ENCODE measurements around the gene PKDCC. TPM values are rescaled to one million over a fixed set of nuclear protein-coding genes. Genes with fewer than 3 reads are reported as not detected.

Gene PKDCC
- under 1 TPM in 1 of 3 donors, not detected in 2; 0.19 TPM for total RNA-seq

- peaks cover 2% of the 10 kb centered on the region for H3K4me1 Mint-ChIP-seq (ENCODE audit: low read depth)
- peaks cover 63% of the 10 kb centered on the region for H3K27me3 Mint-ChIP-seq (ENCODE audit: low read depth)
- ATAC-seq (peak; percentile 44 to 54), DNase-seq (no peak)
- H3K9me3 Mint-ChIP-seq, result no peaks in the 10 kb centered on the region
- no peaks in the 10 kb centered on the region for H3K36me3 Mint-ChIP-seq (ENCODE audit: insufficient read depth)
- peak within 1 kb of the TSS; percentile 75 for H3K4me3 Mint-ChIP-seq
Observed at GRCh38 chr2:42047488-42048298, at the start of gene PKDCC. Gene PKDCC (plus strand): TSS chr2:42048021. CDS start chr2:42048200, 179 bp downstream.

- peaks cover 11% of the 10 kb centered on the region for H3K27me3 Mint-ChIP-seq (ENCODE audit: low read depth)
- ATAC-seq, result no peak
- H3K9me3 Mint-ChIP-seq, result peaks cover 3% of the 10 kb centered on the region
- no peaks in the 10 kb centered on the region for H3K4me1 Mint-ChIP-seq (ENCODE audit: low read depth)
- no peak for DNase-seq
- no peaks in the 10 kb centered on the region for H3K36me3 Mint-ChIP-seq (ENCODE audit: insufficient read depth)
- no peak overlapping the region for H3K4me3 Mint-ChIP-seq
Observed at GRCh38 chr2:41998186-41999127, 49.4 kb upstream of the PKDCC start.

- ATAC-seq, result no peak
- no peak overlapping the region for H3K4me3 Mint-ChIP-seq
- no peaks in the 10 kb centered on the region for H3K4me1 Mint-ChIP-seq (ENCODE audit: low read depth)
- no peak for DNase-seq
- no peaks in the 10 kb centered on the region for H3K36me3 Mint-ChIP-seq (ENCODE audit: insufficient read depth)
- peaks cover 11% of the 10 kb centered on the region for H3K27me3 Mint-ChIP-seq (ENCODE audit: low read depth)
- peaks cover 8% of the 10 kb centered on the region for H3K9me3 Mint-ChIP-seq
Observed at GRCh38 chr2:41999128-41999480, 48.7 kb upstream of the PKDCC start.

GRCh38 chr2:41999592-42000281, 48.1 kb upstream of the PKDCC start:
- Mint-ChIP-seq H3K27me3 (ENCODE audit: low read depth) (peaks cover 11% of the 10 kb centered on the region), H3K4me3 (no peak overlapping the region), H3K4me1 (ENCODE audit: low read depth) (no peaks in the 10 kb centered on the region), H3K9me3 (peaks cover 13% of the 10 kb centered on the region), H3K36me3 (ENCODE audit: insufficient read depth) (no peaks in the 10 kb centered on the region)
- DNase-seq, result no peak
- no peak for ATAC-seq

GRCh38 chr2:42001711-42002201, 46.1 kb upstream of the PKDCC start:
- Mint-ChIP-seq H3K4me1 (ENCODE audit: low read depth) (no peaks in the 10 kb centered on the region), H3K27me3 (ENCODE audit: low read depth) (peaks cover 19% of the 10 kb centered on the region), H3K36me3 (ENCODE audit: insufficient read depth) (no peaks in the 10 kb centered on the region), H3K9me3 (peaks cover 18% of the 10 kb centered on the region), H3K4me3 (no peak overlapping the region)
- DNase-seq, result no peak
- no peak for ATAC-seq

GRCh38 chr2:42007551-42007950, 40.3 kb upstream of the PKDCC start:
- DNase-seq (no peak), ATAC-seq (no peak)
- no peak overlapping the region for H3K4me3 Mint-ChIP-seq
- peaks cover 18% of the 10 kb centered on the region for H3K9me3 Mint-ChIP-seq
- peaks cover 2% of the 10 kb centered on the region for H3K36me3 Mint-ChIP-seq (ENCODE audit: insufficient read depth)
- H3K4me1 Mint-ChIP-seq (ENCODE audit: low read depth), result peaks cover 14% of the 10 kb centered on the region
- H3K27me3 Mint-ChIP-seq (ENCODE audit: low read depth), result peaks cover 9% of the 10 kb centered on the region

- no peak for ATAC-seq
- Mint-ChIP-seq H3K36me3 (ENCODE audit: insufficient read depth) (peaks cover 2% of the 10 kb centered on the region), H3K27me3 (ENCODE audit: low read depth) (peaks cover 9% of the 10 kb centered on the region), H3K4me3 (peak overlapping the region; percentile 37), H3K9me3 (peaks cover 15% of the 10 kb centered on the region), H3K4me1 (ENCODE audit: low read depth) (peaks cover 14% of the 10 kb centered on the region)
- no peak for DNase-seq
Observed at GRCh38 chr2:42008241-42008921, 39.4 kb upstream of the PKDCC start.

- Mint-ChIP-seq H3K9me3 (peaks cover 5% of the 10 kb centered on the region), H3K36me3 (ENCODE audit: insufficient read depth) (peaks cover 2% of the 10 kb centered on the region), H3K4me3 (peak overlapping the region; percentile 78), H3K27me3 (ENCODE audit: low read depth) (peaks cover 9% of the 10 kb centered on the region), H3K4me1 (ENCODE audit: low read depth) (peaks cover 14% of the 10 kb centered on the region)
- DNase-seq (no peak), ATAC-seq (peak; percentile 27 to 32)
Observed at GRCh38 chr2:42009657-42010580, 37.9 kb upstream of the PKDCC start.

- H3K27me3 Mint-ChIP-seq (ENCODE audit: low read depth), result peaks cover 8% of the 10 kb centered on the region
- peaks cover 14% of the 10 kb centered on the region for H3K4me1 Mint-ChIP-seq (ENCODE audit: low read depth)
- H3K9me3 Mint-ChIP-seq, result no peaks in the 10 kb centered on the region
- peak overlapping the region; percentile 21 for H3K4me3 Mint-ChIP-seq
- peaks cover 2% of the 10 kb centered on the region for H3K36me3 Mint-ChIP-seq (ENCODE audit: insufficient read depth)
- DNase-seq (no peak), ATAC-seq (no peak)
Observed at GRCh38 chr2:42010743-42011298, 37.0 kb upstream of the PKDCC start.

- peaks cover 2% of the 10 kb centered on the region for H3K36me3 Mint-ChIP-seq (ENCODE audit: insufficient read depth)
- no peak for ATAC-seq
- H3K4me1 Mint-ChIP-seq (ENCODE audit: low read depth), result peaks cover 14% of the 10 kb centered on the region
- no peaks in the 10 kb centered on the region for H3K9me3 Mint-ChIP-seq
- no peak for DNase-seq
- H3K4me3 Mint-ChIP-seq, result no peak overlapping the region
- no peaks in the 10 kb centered on the region for H3K27me3 Mint-ChIP-seq (ENCODE audit: low read depth)
Observed at GRCh38 chr2:42012137-42012536, 35.7 kb upstream of the PKDCC start.

- ATAC-seq, result no peak
- no peak for DNase-seq
- peaks cover 3% of the 10 kb centered on the region for H3K27me3 Mint-ChIP-seq (ENCODE audit: low read depth)
- H3K4me1 Mint-ChIP-seq (ENCODE audit: low read depth), result peaks cover 14% of the 10 kb centered on the region
- H3K36me3 Mint-ChIP-seq (ENCODE audit: insufficient read depth), result peaks cover 2% of the 10 kb centered on the region
- no peaks in the 10 kb centered on the region for H3K9me3 Mint-ChIP-seq
- H3K4me3 Mint-ChIP-seq, result no peak overlapping the region
Observed at GRCh38 chr2:42012651-42013050, 35.2 kb upstream of the PKDCC start.

GRCh38 chr2:42013409-42013808, 34.4 kb upstream of the PKDCC start:
- Mint-ChIP-seq H3K4me3 (no peak overlapping the region), H3K27me3 (ENCODE audit: low read depth) (peaks cover 3% of the 10 kb centered on the region), H3K36me3 (ENCODE audit: insufficient read depth) (peaks cover 2% of the 10 kb centered on the region), H3K4me1 (ENCODE audit: low read depth) (peaks cover 14% of the 10 kb centered on the region), H3K9me3 (no peaks in the 10 kb centered on the region)
- ATAC-seq (no peak), DNase-seq (no peak)

Measured in activated T-cell treated with anti-CD3 and anti-CD28 coated beads, Interleukin-2, amount 50 U/mL, for 4 hours (primary cell).